Measurements from ENCODE around the gene BRMS1.

Gene BRMS1

GRCh38 chr11:66341502-66342126 is 3.3 kb downstream of the BRMS1 start:
- TF ChIP-seq POLR2A (IDR thresholded peaks at IDR 0.05; ENCODE audit: extremely low read depth, insufficient read length), result no peak
- no peak for TF ChIP-seq MAX (IDR thresholded peaks at IDR 0.05; ENCODE audit: low read depth, low read length)
- no peak for TF ChIP-seq CTCF (IDR thresholded peaks at IDR 0.05; ENCODE audit: low read depth, low read length)
- TF ChIP-seq MYC (IDR thresholded peaks at IDR 0.05; ENCODE audit: low read depth, low read length), result no peak
- DNase-seq (ENCODE audit: low read depth), result no peak
- no peak overlapping the region for H3K4me3 ChIP-seq (ENCODE audit: low read depth, low read length)

- no peak for TF ChIP-seq MAX (IDR thresholded peaks at IDR 0.05; ENCODE audit: low read depth, low read length)
- TF ChIP-seq MYC (IDR thresholded peaks at IDR 0.05; ENCODE audit: low read depth, low read length), result no peak
- TF ChIP-seq CTCF (IDR thresholded peaks at IDR 0.05; ENCODE audit: low read depth, low read length), result no peak
- TF ChIP-seq POLR2A (IDR thresholded peaks at IDR 0.05; ENCODE audit: extremely low read depth, insufficient read length), result no peak
Observed at GRCh38 chr11:66340596-66341501, 4.1 kb downstream of the BRMS1 start.

GRCh38 chr11:66339686-66340483 is 5.0 kb downstream of the BRMS1 start:
- DNase-seq (ENCODE audit: low read depth), result no peak
- H3K4me3 ChIP-seq (ENCODE audit: low read depth, low read length), result no peak overlapping the region
- TF ChIP-seq MAX (IDR thresholded peaks at IDR 0.05; ENCODE audit: low read depth, low read length) (no peak), CTCF (IDR thresholded peaks at IDR 0.05; ENCODE audit: low read depth, low read length) (no peak), POLR2A (IDR thresholded peaks at IDR 0.05; ENCODE audit: extremely low read depth, insufficient read length) (no peak), MYC (IDR thresholded peaks at IDR 0.05; ENCODE audit: low read depth, low read length) (no peak)

More at GRCh38 chr11:66340596-66341501, 4.1 kb downstream of the BRMS1 start:
- H3K4me3 ChIP-seq (ENCODE audit: low read depth, low read length), result no peak overlapping the region
- no peak for DNase-seq (ENCODE audit: low read depth)

GRCh38 chr11:66339162-66339675 is 5.7 kb downstream of the BRMS1 start:
- TF ChIP-seq POLR2A (IDR thresholded peaks at IDR 0.05; ENCODE audit: extremely low read depth, insufficient read length) (no peak), MYC (IDR thresholded peaks at IDR 0.05; ENCODE audit: low read depth, low read length) (no peak), CTCF (IDR thresholded peaks at IDR 0.05; ENCODE audit: low read depth, low read length) (no peak), MAX (IDR thresholded peaks at IDR 0.05; ENCODE audit: low read depth, low read length) (no peak)
- no peak for DNase-seq (ENCODE audit: low read depth)

More at GRCh38 chr11:66339162-66339675, 5.7 kb downstream of the BRMS1 start:
- H3K4me3 ChIP-seq (ENCODE audit: low read depth, low read length), result no peak overlapping the region
